KOPT-K1 (cell line): ENCODE results near the gene NFIC.

Source experiments
- H3K27ac ChIP-seq: fragments of 200-600 bp; sonication (generic); 2 replicates; pipeline ENCODE4 v1.5.1; 2016; ENCODE audit warnings: antibody characterized with exemption, mild to moderate bottlenecking, low read depth, low read length; ENCODE audit not compliant: poor library complexity, severe bottlenecking
- H3K36me3 ChIP-seq: fragments of 200-600 bp; sonication (generic); 2 replicates; pipeline ENCODE4 v1.5.1; 2017; ENCODE audit warnings: antibody characterized with exemption, mild to moderate bottlenecking, low read length, moderate library complexity; ENCODE audit not compliant: insufficient read depth
- H3K9me3 ChIP-seq: fragments of 200-600 bp; sonication (generic); 2 replicates; pipeline ENCODE4 v1.5.1; 2017; ENCODE audit warnings: antibody characterized with exemption, low read length, mild to moderate bottlenecking; ENCODE audit not compliant: insufficient read depth, poor library complexity, severe bottlenecking

The NFIC gene

GRCh38 chr19:3515891-3516422 is 149.6 kb downstream of the NFIC start:
- Histone ChIP-seq H3K9me3 (no peaks in the 10 kb centered on the region), H3K27ac (no peak overlapping the region), H3K36me3 (peaks cover 79% of the 10 kb centered on the region)

- no peak overlapping the region for H3K27ac ChIP-seq
- H3K9me3 ChIP-seq = no peaks in the 10 kb centered on the region
- H3K36me3 ChIP-seq = peaks cover 79% of the 10 kb centered on the region
Measured at GRCh38 chr19:3516675-3517207, 150.4 kb downstream of the NFIC start.

GRCh38 chr19:3517638-3518037 is 151.3 kb downstream of the NFIC start:
- no peak overlapping the region for H3K27ac ChIP-seq

GRCh38 chr19:3518255-3518654 is 151.9 kb downstream of the NFIC start:
- peaks cover 79% of the 10 kb centered on the region for H3K36me3 ChIP-seq
- no peak overlapping the region for H3K27ac ChIP-seq
- H3K9me3 ChIP-seq = no peaks in the 10 kb centered on the region

More at GRCh38 chr19:3517638-3518037, 151.3 kb downstream of the NFIC start:
- no peaks in the 10 kb centered on the region for H3K9me3 ChIP-seq
- H3K36me3 ChIP-seq = peaks cover 79% of the 10 kb centered on the region

- H3K9me3 ChIP-seq = no peaks in the 10 kb centered on the region
- H3K36me3 ChIP-seq = peaks cover 79% of the 10 kb centered on the region
- no peak overlapping the region for H3K27ac ChIP-seq
Measured at GRCh38 chr19:3518659-3519058, 152.3 kb downstream of the NFIC start.
